Activated naive CD8-positive, alpha-beta T cell treated with anti-CD3 and anti-CD28 coated beads, Interleukin-2, amount 50 U/mL, for 24 hours (primary cell): ENCODE data around the gene ASTN2.

ENCODE experiments used
- ATAC-seq: fragments of 150-1000 bp; cut with Tn5 transposase; one replicate; pipeline ENCODE4 v1.10.0; 2021
- DNase-seq: peaks from one replicate; pipeline ENCODE4 v3.0.0; 2021
- H3K27ac Mint-ChIP-seq: one replicate; pipeline ENCODE4 v1.8.0; 2021; ENCODE audit warnings: mild to moderate bottlenecking, mixed read lengths
- H3K27me3 Mint-ChIP-seq: one replicate; pipeline ENCODE4 v1.8.0; 2021; ENCODE audit warnings: mixed read lengths
- H3K36me3 Mint-ChIP-seq: one replicate; pipeline ENCODE4 v1.8.0; 2021; ENCODE audit warnings: low read depth, mixed read lengths
- H3K4me1 Mint-ChIP-seq: one replicate; pipeline ENCODE4 v1.8.0; 2021; ENCODE audit warnings: mixed read lengths
- H3K4me3 Mint-ChIP-seq: one replicate; pipeline ENCODE4 v1.8.0; 2021; ENCODE audit warnings: mild to moderate bottlenecking, moderate library complexity, mixed read lengths
- H3K9me3 Mint-ChIP-seq: one replicate; pipeline ENCODE4 v1.8.0; 2021; ENCODE audit warnings: mixed read lengths

ASTN2 gene

GRCh38 chr9:117315236-117315635, 99.6 kb downstream of the ASTN2 start:
- H3K27me3 Mint-ChIP-seq = peaks cover 2% of the 10 kb centered on the region
- H3K4me1 Mint-ChIP-seq = no peaks in the 10 kb centered on the region
- DNase-seq (no peak), ATAC-seq (no peak)
- no peaks in the 10 kb centered on the region for H3K36me3 Mint-ChIP-seq
- no peak overlapping the region for H3K27ac Mint-ChIP-seq
- no peaks in the 10 kb centered on the region for H3K9me3 Mint-ChIP-seq
- no peak overlapping the region for H3K4me3 Mint-ChIP-seq

GRCh38 chr9:117313989-117314388, 100.9 kb downstream of the ASTN2 start:
- Mint-ChIP-seq H3K36me3 (no peaks in the 10 kb centered on the region), H3K4me1 (no peaks in the 10 kb centered on the region), H3K9me3 (no peaks in the 10 kb centered on the region), H3K4me3 (no peak overlapping the region), H3K27me3 (peaks cover 2% of the 10 kb centered on the region), H3K27ac (no peak overlapping the region)
- ATAC-seq (no peak), DNase-seq (no peak)

GRCh38 chr9:117307701-117308100, 107.2 kb downstream of the ASTN2 start:
- no peaks in the 10 kb centered on the region for H3K27me3 Mint-ChIP-seq
- H3K9me3 Mint-ChIP-seq = no peaks in the 10 kb centered on the region
- H3K4me1 Mint-ChIP-seq = no peaks in the 10 kb centered on the region
- no peaks in the 10 kb centered on the region for H3K36me3 Mint-ChIP-seq
- DNase-seq (no peak), ATAC-seq (no peak)
- no peak overlapping the region for H3K27ac Mint-ChIP-seq
- no peak overlapping the region for H3K4me3 Mint-ChIP-seq

- no peak for DNase-seq
- H3K4me1 Mint-ChIP-seq = no peaks in the 10 kb centered on the region
- H3K9me3 Mint-ChIP-seq = no peaks in the 10 kb centered on the region
- no peak overlapping the region for H3K27ac Mint-ChIP-seq
- no peak for ATAC-seq
- no peaks in the 10 kb centered on the region for H3K36me3 Mint-ChIP-seq
- no peak overlapping the region for H3K4me3 Mint-ChIP-seq
- H3K27me3 Mint-ChIP-seq = no peaks in the 10 kb centered on the region
These were observed 108.8 kb downstream of the ASTN2 start for GRCh38 chr9:117306032-117306431.

- H3K4me1 Mint-ChIP-seq = no peaks in the 10 kb centered on the region
These were observed 109.4 kb downstream of the ASTN2 start for GRCh38 chr9:117305454-117305853.

GRCh38 chr9:117304549-117304948, 110.3 kb downstream of the ASTN2 start:
- Mint-ChIP-seq H3K36me3 (no peaks in the 10 kb centered on the region), H3K27ac (no peak overlapping the region), H3K4me3 (no peak overlapping the region), H3K4me1 (no peaks in the 10 kb centered on the region), H3K9me3 (no peaks in the 10 kb centered on the region), H3K27me3 (no peaks in the 10 kb centered on the region)
- ATAC-seq (no peak), DNase-seq (no peak)

More at GRCh38 chr9:117305454-117305853, 109.4 kb downstream of the ASTN2 start:
- ATAC-seq (no peak), DNase-seq (no peak)
- H3K27me3 Mint-ChIP-seq = no peaks in the 10 kb centered on the region
- no peak overlapping the region for H3K27ac Mint-ChIP-seq
- H3K9me3 Mint-ChIP-seq = no peaks in the 10 kb centered on the region
- H3K4me3 Mint-ChIP-seq = no peak overlapping the region
- H3K36me3 Mint-ChIP-seq = no peaks in the 10 kb centered on the region

- no peak overlapping the region for H3K4me3 Mint-ChIP-seq
- H3K4me1 Mint-ChIP-seq = no peaks in the 10 kb centered on the region
- H3K27me3 Mint-ChIP-seq = no peaks in the 10 kb centered on the region
- no peak for ATAC-seq
- H3K36me3 Mint-ChIP-seq = no peaks in the 10 kb centered on the region
- no peak overlapping the region for H3K27ac Mint-ChIP-seq
- DNase-seq = no peak
- no peaks in the 10 kb centered on the region for H3K9me3 Mint-ChIP-seq
These were observed 111.1 kb downstream of the ASTN2 start for GRCh38 chr9:117303643-117304230.

GRCh38 chr9:117302487-117302886, 112.4 kb downstream of the ASTN2 start:
- Mint-ChIP-seq H3K9me3 (no peaks in the 10 kb centered on the region), H3K36me3 (no peaks in the 10 kb centered on the region), H3K4me1 (no peaks in the 10 kb centered on the region), H3K27ac (no peak overlapping the region), H3K4me3 (no peak overlapping the region), H3K27me3 (no peaks in the 10 kb centered on the region)
- no peak for ATAC-seq
- DNase-seq = no peak

- no peak overlapping the region for H3K27ac Mint-ChIP-seq
- H3K36me3 Mint-ChIP-seq = no peaks in the 10 kb centered on the region
- no peaks in the 10 kb centered on the region for H3K4me1 Mint-ChIP-seq
- DNase-seq (no peak), ATAC-seq (no peak)
- H3K4me3 Mint-ChIP-seq = no peak overlapping the region
- no peaks in the 10 kb centered on the region for H3K9me3 Mint-ChIP-seq
- H3K27me3 Mint-ChIP-seq = no peaks in the 10 kb centered on the region
These were observed 114.3 kb downstream of the ASTN2 start for GRCh38 chr9:117300371-117301110.

GRCh38 chr9:117296453-117296852, 118.4 kb downstream of the ASTN2 start:
- peaks cover 3% of the 10 kb centered on the region for H3K9me3 Mint-ChIP-seq

GRCh38 chr9:117293206-117294114, 121.4 kb downstream of the ASTN2 start:
- no peaks in the 10 kb centered on the region for H3K4me1 Mint-ChIP-seq
- no peak for ATAC-seq
- H3K4me3 Mint-ChIP-seq = no peak overlapping the region
- peaks cover 3% of the 10 kb centered on the region for H3K9me3 Mint-ChIP-seq
- DNase-seq = no peak
- H3K27ac Mint-ChIP-seq = no peak overlapping the region
- no peaks in the 10 kb centered on the region for H3K36me3 Mint-ChIP-seq
- H3K27me3 Mint-ChIP-seq = no peaks in the 10 kb centered on the region

More at GRCh38 chr9:117296453-117296852, 118.4 kb downstream of the ASTN2 start:
- DNase-seq (no peak), ATAC-seq (no peak)
- no peaks in the 10 kb centered on the region for H3K27me3 Mint-ChIP-seq
- no peaks in the 10 kb centered on the region for H3K4me1 Mint-ChIP-seq
- no peak overlapping the region for H3K27ac Mint-ChIP-seq
- no peak overlapping the region for H3K4me3 Mint-ChIP-seq
- no peaks in the 10 kb centered on the region for H3K36me3 Mint-ChIP-seq

GRCh38 chr9:117290856-117291622, 123.8 kb downstream of the ASTN2 start:
- no peak overlapping the region for H3K4me3 Mint-ChIP-seq
- H3K4me1 Mint-ChIP-seq = no peaks in the 10 kb centered on the region
- H3K9me3 Mint-ChIP-seq = peaks cover 3% of the 10 kb centered on the region
- ATAC-seq (no peak), DNase-seq (no peak)
- no peak overlapping the region for H3K27ac Mint-ChIP-seq
- no peaks in the 10 kb centered on the region for H3K27me3 Mint-ChIP-seq
- H3K36me3 Mint-ChIP-seq = no peaks in the 10 kb centered on the region

GRCh38 chr9:117290306-117290840, 124.5 kb downstream of the ASTN2 start:
- H3K9me3 Mint-ChIP-seq = peaks cover 3% of the 10 kb centered on the region
- no peaks in the 10 kb centered on the region for H3K27me3 Mint-ChIP-seq
- no peak overlapping the region for H3K27ac Mint-ChIP-seq
- no peaks in the 10 kb centered on the region for H3K4me1 Mint-ChIP-seq
- H3K4me3 Mint-ChIP-seq = no peak overlapping the region
- ATAC-seq (no peak), DNase-seq (no peak)
- no peaks in the 10 kb centered on the region for H3K36me3 Mint-ChIP-seq

GRCh38 chr9:117286245-117286644, 128.6 kb downstream of the ASTN2 start:
- Mint-ChIP-seq H3K4me3 (no peak overlapping the region), H3K27ac (no peak overlapping the region), H3K4me1 (no peaks in the 10 kb centered on the region), H3K36me3 (no peaks in the 10 kb centered on the region), H3K27me3 (no peaks in the 10 kb centered on the region), H3K9me3 (peaks cover 5% of the 10 kb centered on the region)
- ATAC-seq = no peak
- no peak for DNase-seq
